Epithelial cell of prostate (primary cell): Measurements from ENCODE around the gene SEMA3A.

Experiments
- DNase-seq: peaks from one replicate; pipeline ENCODE4 v3.0.0-alpha.2; 2011; ENCODE audit warnings: low read depth, low spot score
- H3K27ac ChIP-seq: fragments of 450-650 bp; 2 replicates; pipeline ENCODE4 v1.5.1; 2017; ENCODE audit warnings: mild to moderate bottlenecking

SEMA3A gene

GRCh38 chr7:84113906-84114850 is 80.4 kb downstream of the SEMA3A start:
- DNase-seq, result no peak
- H3K27ac ChIP-seq, result no peak overlapping the region

- DNase-seq, result no peak
- H3K27ac ChIP-seq, result no peak overlapping the region
Measured at GRCh38 chr7:84113286-84113685, 81.3 kb downstream of the SEMA3A start.

GRCh38 chr7:84112771-84113170 is 81.8 kb downstream of the SEMA3A start:
- no peak overlapping the region for H3K27ac ChIP-seq
- DNase-seq, result no peak

- no peak for DNase-seq
- H3K27ac ChIP-seq, result no peak overlapping the region
Measured at GRCh38 chr7:84111842-84112241, 82.7 kb downstream of the SEMA3A start.

- no peak for DNase-seq
- H3K27ac ChIP-seq, result no peak overlapping the region
Measured at GRCh38 chr7:84110400-84110799, 84.2 kb downstream of the SEMA3A start.

GRCh38 chr7:84108787-84109186 is 85.8 kb downstream of the SEMA3A start:
- DNase-seq, result no peak
- no peak overlapping the region for H3K27ac ChIP-seq

GRCh38 chr7:84108119-84108518 is 86.5 kb downstream of the SEMA3A start:
- DNase-seq, result no peak
- no peak overlapping the region for H3K27ac ChIP-seq

GRCh38 chr7:84107259-84107658 is 87.3 kb downstream of the SEMA3A start:
- no peak for DNase-seq
- no peak overlapping the region for H3K27ac ChIP-seq

- no peak overlapping the region for H3K27ac ChIP-seq
- no peak for DNase-seq
Measured at GRCh38 chr7:84106291-84106690, 88.3 kb downstream of the SEMA3A start.

GRCh38 chr7:84105586-84105985 is 89.0 kb downstream of the SEMA3A start:
- DNase-seq, result no peak
- no peak overlapping the region for H3K27ac ChIP-seq

GRCh38 chr7:84104826-84105225 is 89.8 kb downstream of the SEMA3A start:
- no peak for DNase-seq
- no peak overlapping the region for H3K27ac ChIP-seq

- H3K27ac ChIP-seq, result no peak overlapping the region
- no peak for DNase-seq
Measured at GRCh38 chr7:84102213-84102612, 92.4 kb downstream of the SEMA3A start.

- H3K27ac ChIP-seq, result no peak overlapping the region
- peak; percentile 12 for DNase-seq
Measured at GRCh38 chr7:84100866-84101265, 93.7 kb downstream of the SEMA3A start.

GRCh38 chr7:84095971-84096370 is 98.6 kb downstream of the SEMA3A start:
- no peak overlapping the region for H3K27ac ChIP-seq

GRCh38 chr7:84092207-84092606 is 102.4 kb downstream of the SEMA3A start:
- H3K27ac ChIP-seq, result peak overlapping the region; percentile 65
- no peak for DNase-seq

More at GRCh38 chr7:84095971-84096370, 98.6 kb downstream of the SEMA3A start:
- DNase-seq, result no peak

- no peak for DNase-seq
- peak overlapping the region; percentile 65 for H3K27ac ChIP-seq
Measured at GRCh38 chr7:84091318-84091717, 103.3 kb downstream of the SEMA3A start.

- DNase-seq, result no peak
- no peak overlapping the region for H3K27ac ChIP-seq
Measured at GRCh38 chr7:84088802-84089201, 105.8 kb downstream of the SEMA3A start.

- H3K27ac ChIP-seq, result no peak overlapping the region
- DNase-seq, result no peak
Measured at GRCh38 chr7:84085998-84086397, 108.6 kb downstream of the SEMA3A start.

GRCh38 chr7:84085147-84085546 is 109.4 kb downstream of the SEMA3A start:
- no peak for DNase-seq
- H3K27ac ChIP-seq, result no peak overlapping the region

GRCh38 chr7:84083846-84084245 is 110.7 kb downstream of the SEMA3A start:
- DNase-seq, result no peak
- H3K27ac ChIP-seq, result no peak overlapping the region

GRCh38 chr7:84081973-84082522 is 112.5 kb downstream of the SEMA3A start:
- no peak for DNase-seq
- H3K27ac ChIP-seq, result no peak overlapping the region

- no peak overlapping the region for H3K27ac ChIP-seq
- no peak for DNase-seq
Measured at GRCh38 chr7:84077336-84077735, 117.3 kb downstream of the SEMA3A start.
